ENCODE data around the gene ATXN1.

The ATXN1 gene

GRCh38 chr6:16430391-16431089, 330.7 kb downstream of the ATXN1 start:
- H3K36me3 ChIP-seq (ENCODE audit: low read depth) = no peaks in the 10 kb centered on the region
- no peaks in the 10 kb centered on the region for H3K27me3 ChIP-seq (ENCODE audit: insufficient read depth, poor library complexity, severe bottlenecking)
- no peak overlapping the region for H3K27ac ChIP-seq (ENCODE audit: poor library complexity, severe bottlenecking)
- no peak for TF ChIP-seq CTCF (IDR thresholded peaks at IDR 0.05; ENCODE audit: poor library complexity, severe bottlenecking)
- H3K4me3 ChIP-seq (ENCODE audit: severe bottlenecking) = no peak overlapping the region
- H3K4me1 ChIP-seq (ENCODE audit: insufficient read depth, poor library complexity, severe bottlenecking) = no peaks in the 10 kb centered on the region
- no peak for DNase-seq (ENCODE audit: low spot score)
- H3K9me3 ChIP-seq (ENCODE audit: severe bottlenecking) = no peaks in the 10 kb centered on the region
- no peak for ATAC-seq (ENCODE audit: low read depth)

- H3K9me3 ChIP-seq (ENCODE audit: severe bottlenecking) = no peaks in the 10 kb centered on the region
- H3K4me1 ChIP-seq (ENCODE audit: insufficient read depth, poor library complexity, severe bottlenecking) = no peaks in the 10 kb centered on the region
- TF ChIP-seq CTCF (IDR thresholded peaks at IDR 0.05; ENCODE audit: poor library complexity, severe bottlenecking) = no peak
- DNase-seq (ENCODE audit: low spot score) (no peak), ATAC-seq (ENCODE audit: low read depth) (no peak)
- H3K27ac ChIP-seq (ENCODE audit: poor library complexity, severe bottlenecking) = no peak overlapping the region
- no peak overlapping the region for H3K4me3 ChIP-seq (ENCODE audit: severe bottlenecking)
- H3K36me3 ChIP-seq (ENCODE audit: low read depth) = no peaks in the 10 kb centered on the region
- H3K27me3 ChIP-seq (ENCODE audit: insufficient read depth, poor library complexity, severe bottlenecking) = no peaks in the 10 kb centered on the region
Observed at GRCh38 chr6:16429669-16430068, 331.6 kb downstream of the ATXN1 start.

GRCh38 chr6:16427124-16427523, 334.1 kb downstream of the ATXN1 start:
- Histone ChIP-seq H3K9me3 (ENCODE audit: severe bottlenecking) (no peaks in the 10 kb centered on the region), H3K27ac (ENCODE audit: poor library complexity, severe bottlenecking) (no peak overlapping the region), H3K36me3 (ENCODE audit: low read depth) (no peaks in the 10 kb centered on the region), H3K4me3 (ENCODE audit: severe bottlenecking) (no peak overlapping the region), H3K4me1 (ENCODE audit: insufficient read depth, poor library complexity, severe bottlenecking) (no peaks in the 10 kb centered on the region), H3K27me3 (ENCODE audit: insufficient read depth, poor library complexity, severe bottlenecking) (no peaks in the 10 kb centered on the region)
- DNase-seq (ENCODE audit: low spot score) (no peak), ATAC-seq (ENCODE audit: low read depth) (no peak)
- TF ChIP-seq CTCF (IDR thresholded peaks at IDR 0.05; ENCODE audit: poor library complexity, severe bottlenecking) = no peak

- Histone ChIP-seq H3K9me3 (ENCODE audit: severe bottlenecking) (no peaks in the 10 kb centered on the region), H3K4me3 (ENCODE audit: severe bottlenecking) (no peak overlapping the region), H3K36me3 (ENCODE audit: low read depth) (no peaks in the 10 kb centered on the region), H3K4me1 (ENCODE audit: insufficient read depth, poor library complexity, severe bottlenecking) (no peaks in the 10 kb centered on the region), H3K27me3 (ENCODE audit: insufficient read depth, poor library complexity, severe bottlenecking) (no peaks in the 10 kb centered on the region), H3K27ac (ENCODE audit: poor library complexity, severe bottlenecking) (no peak overlapping the region)
- DNase-seq (ENCODE audit: low spot score) = no peak
- no peak for ATAC-seq (ENCODE audit: low read depth)
- no peak for TF ChIP-seq CTCF (IDR thresholded peaks at IDR 0.05; ENCODE audit: poor library complexity, severe bottlenecking)
Observed at GRCh38 chr6:16425881-16426615, 335.2 kb downstream of the ATXN1 start.

GRCh38 chr6:16421462-16421960, 339.7 kb downstream of the ATXN1 start:
- no peak for TF ChIP-seq CTCF (IDR thresholded peaks at IDR 0.05; ENCODE audit: poor library complexity, severe bottlenecking)
- Histone ChIP-seq H3K27me3 (ENCODE audit: insufficient read depth, poor library complexity, severe bottlenecking) (no peaks in the 10 kb centered on the region), H3K9me3 (ENCODE audit: severe bottlenecking) (no peaks in the 10 kb centered on the region), H3K4me1 (ENCODE audit: insufficient read depth, poor library complexity, severe bottlenecking) (no peaks in the 10 kb centered on the region), H3K36me3 (ENCODE audit: low read depth) (no peaks in the 10 kb centered on the region), H3K27ac (ENCODE audit: poor library complexity, severe bottlenecking) (no peak overlapping the region), H3K4me3 (ENCODE audit: severe bottlenecking) (no peak overlapping the region)
- DNase-seq (ENCODE audit: low spot score) = no peak
- no peak for ATAC-seq (ENCODE audit: low read depth)

All from RWPE2 (cell line).